K562 treated with DMSO at 1 percent for 48 hours (cell line): ENCODE results near the gene SCUBE1. TPM values are rescaled to one million over a fixed set of nuclear protein-coding genes. Genes with fewer than 3 reads are reported as not detected.

ENCODE experiments used
- total RNA-seq: library from RNA; unstranded; fragments of 300-600 nt; gene quantifications from 2 replicates; pipeline ENCODE4 v1.2.3, GENCODE V29; 2022; ENCODE audit warnings: low replicate concordance; ENCODE audit errors: extremely low read depth

The SCUBE1 gene
- total RNA-seq: not detected in 2 replicates

DNA sequence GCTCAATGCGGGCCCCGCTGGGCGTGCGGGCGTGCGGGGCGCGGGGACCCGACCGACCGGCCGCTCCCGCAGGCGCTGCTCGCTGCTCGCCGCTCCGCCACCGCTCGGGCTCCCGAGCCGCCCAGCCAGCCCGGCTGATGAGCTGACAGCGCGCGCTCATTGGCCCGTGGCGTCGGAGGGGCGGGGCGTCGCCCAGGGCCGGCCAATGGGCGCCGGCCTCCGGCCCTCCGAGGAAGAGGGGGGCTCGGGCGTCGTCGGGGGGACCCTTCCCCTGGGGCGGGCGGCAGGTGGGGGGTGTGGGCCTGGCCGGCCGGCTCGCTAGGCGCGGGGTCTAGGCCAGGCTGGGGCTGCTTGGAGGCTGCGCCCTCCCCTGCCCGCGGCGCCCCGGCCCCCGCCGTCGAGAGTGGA lies at the start of gene SCUBE1:
Gene SCUBE1 (minus strand): TSS at position 111 of the 408 bp plus-strand sequence. CDS start 111 bp downstream, outside the sequence.

DNA sequence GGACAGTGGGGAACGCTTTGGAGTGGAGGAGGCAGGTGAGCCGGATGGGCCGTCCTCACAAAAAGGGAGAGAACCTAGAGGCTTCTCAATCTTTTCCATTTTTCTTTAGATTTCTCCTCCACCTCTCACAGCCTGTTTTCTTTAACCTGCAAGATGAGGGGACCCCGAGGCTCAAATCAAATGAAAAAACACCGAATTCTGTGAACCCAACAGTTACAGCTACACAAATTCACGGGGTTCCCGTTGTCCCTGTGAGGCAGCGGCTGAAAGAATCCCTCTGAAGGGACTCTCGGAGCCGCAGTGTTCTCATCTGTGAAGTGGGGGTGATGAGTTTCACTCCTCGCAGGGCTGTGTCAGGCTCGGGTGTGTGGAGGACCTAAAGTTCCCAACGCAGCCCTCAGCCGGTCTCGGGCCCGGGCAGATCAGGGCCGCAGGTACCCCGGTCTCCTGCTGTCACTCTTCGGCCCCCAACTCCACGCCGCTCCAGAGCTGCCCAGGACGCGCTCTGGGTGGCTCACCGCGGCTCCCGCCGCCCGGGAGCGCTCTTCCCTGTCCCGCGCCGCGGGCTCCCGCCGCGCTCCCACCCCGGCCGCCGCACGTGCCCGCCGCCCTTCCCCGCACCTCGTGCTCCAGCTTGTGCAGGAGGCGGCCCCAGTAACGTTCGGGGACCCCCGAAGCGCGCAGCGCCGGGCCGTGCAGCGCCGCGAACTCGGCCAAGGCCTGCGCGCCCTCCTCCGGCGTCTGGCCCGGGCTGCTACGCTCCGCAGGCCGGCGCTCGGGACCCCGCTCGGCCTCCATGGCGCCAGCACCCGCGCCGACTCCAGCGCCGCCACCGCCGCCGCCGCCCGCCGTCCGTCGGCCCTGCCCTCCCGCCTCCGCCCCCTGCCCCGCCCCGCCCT lies 156.7 kb downstream of the SCUBE1 start, which contains the start of gene TTLL12:
Gene TTLL12 (minus strand): TSS at position 863 of the 899 bp plus-strand sequence. CDS start 65 bp downstream, at position 798.

DNA sequence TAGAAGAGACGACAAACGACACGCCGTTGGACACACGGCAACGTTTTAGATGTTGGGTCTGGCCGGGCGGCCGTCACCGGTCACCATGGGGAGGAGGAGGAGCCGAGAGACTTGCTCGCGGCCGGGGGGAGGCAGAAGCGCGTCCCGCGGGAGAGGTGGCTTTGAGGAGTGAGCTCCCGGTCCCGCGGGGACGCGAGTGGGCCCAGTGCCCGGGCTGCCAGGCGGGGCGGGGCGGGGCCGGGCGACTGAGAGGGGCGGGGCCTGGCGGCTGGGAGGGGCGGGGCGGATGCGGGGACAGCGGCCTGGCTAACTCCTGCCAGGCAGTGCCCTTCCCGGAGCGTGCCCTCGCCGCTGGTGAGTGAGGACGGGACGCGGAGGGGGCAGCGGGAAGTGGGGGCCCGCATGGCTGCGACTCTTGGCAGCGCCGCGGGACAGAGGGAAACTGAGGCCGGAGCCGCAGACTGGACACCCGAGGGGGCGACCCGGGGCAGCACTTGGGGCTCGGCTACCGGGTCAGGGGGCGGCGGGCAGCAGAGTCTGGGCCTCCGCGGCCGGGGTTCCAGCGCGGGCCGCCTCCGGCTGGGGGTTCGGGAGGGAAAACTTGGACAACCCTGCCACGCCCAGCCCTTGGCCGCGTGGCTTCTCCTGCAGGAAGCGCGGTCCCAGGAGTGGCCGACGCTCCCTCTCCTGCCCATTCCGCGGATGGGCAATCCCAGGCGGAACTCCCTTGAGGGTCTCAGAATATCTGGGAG lies 191.7 kb downstream of the SCUBE1 start, which contains the start of gene TSPO:
Gene TSPO (plus strand): TSS at position 309 of the 752 bp plus-strand sequence. CDS start 7,680 bp downstream, outside the sequence.

Other genes with a start within 250 kb of the SCUBE1 start
- gene BIK, start 232.6 kb downstream of the SCUBE1 start, total RNA-seq: not detected in 2 replicates
- not detected in 2 replicates for gene MCAT, start 200.0 kb downstream of the SCUBE1 start, total RNA-seq
- not detected in 2 replicates for gene TSPO, start 191.8 kb downstream of the SCUBE1 start, total RNA-seq
- gene TTLL12, start 156.2 kb downstream of the SCUBE1 start, total RNA-seq: 123 TPM in 1 of 2 replicates, not detected in the other
- gene MPPED1, start 68.6 kb upstream of the SCUBE1 start, total RNA-seq: not detected in 2 replicates